ENCODE results near the gene TSPO.

DNA sequence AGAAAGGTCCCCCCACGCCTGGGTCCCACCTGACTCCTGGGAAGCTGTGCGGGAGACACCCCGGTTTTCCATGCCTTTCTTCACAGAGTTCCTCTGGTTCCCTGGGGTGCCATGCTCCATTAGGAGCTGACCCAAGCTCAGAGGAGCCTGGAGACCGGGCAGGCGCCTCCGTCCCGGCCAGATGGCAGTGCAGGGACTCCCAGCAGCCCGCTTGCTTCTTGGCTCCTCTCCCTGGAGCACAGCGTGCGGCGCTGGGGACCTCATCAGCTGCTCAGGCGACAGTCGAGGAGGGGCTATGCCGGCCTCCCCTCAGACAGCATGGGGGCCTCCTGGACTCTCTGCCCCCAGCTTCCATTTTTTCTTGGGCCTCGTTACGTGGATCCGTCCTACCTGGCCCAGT, 48.7 kb downstream of the TSPO start:
- TF ChIP-seq, protein P1, sequence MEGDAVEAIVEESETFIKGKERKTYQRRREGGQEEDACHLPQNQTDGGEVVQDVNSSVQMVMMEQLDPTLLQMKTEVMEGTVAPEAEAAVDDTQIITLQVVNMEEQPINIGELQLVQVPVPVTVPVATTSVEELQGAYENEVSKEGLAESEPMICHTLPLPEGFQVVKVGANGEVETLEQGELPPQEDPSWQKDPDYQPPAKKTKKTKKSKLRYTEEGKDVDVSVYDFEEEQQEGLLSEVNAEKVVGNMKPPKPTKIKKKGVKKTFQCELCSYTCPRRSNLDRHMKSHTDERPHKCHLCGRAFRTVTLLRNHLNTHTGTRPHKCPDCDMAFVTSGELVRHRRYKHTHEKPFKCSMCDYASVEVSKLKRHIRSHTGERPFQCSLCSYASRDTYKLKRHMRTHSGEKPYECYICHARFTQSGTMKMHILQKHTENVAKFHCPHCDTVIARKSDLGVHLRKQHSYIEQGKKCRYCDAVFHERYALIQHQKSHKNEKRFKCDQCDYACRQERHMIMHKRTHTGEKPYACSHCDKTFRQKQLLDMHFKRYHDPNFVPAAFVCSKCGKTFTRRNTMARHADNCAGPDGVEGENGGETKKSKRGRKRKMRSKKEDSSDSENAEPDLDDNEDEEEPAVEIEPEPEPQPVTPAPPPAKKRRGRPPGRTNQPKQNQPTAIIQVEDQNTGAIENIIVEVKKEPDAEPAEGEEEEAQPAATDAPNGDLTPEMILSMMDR (conservative IDR thresholded peaks at IDR 0.05), result no peak
- TF ChIP-seq ZFX (IDR thresholded peaks at IDR 0.05), result no peak
